HCT116 (cell line): ENCODE results near the gene RNF111. TPM values are rescaled to one million over a fixed set of nuclear protein-coding genes. Genes with fewer than 3 reads are reported as not detected.

ENCODE experiments used
- ATAC-seq: fragments of 200-7000 bp; cut with Tn5 transposase; 2 replicates; pipeline ENCODE4 v1.9.1; 2020; ENCODE audit warnings: mild to moderate bottlenecking, moderate library complexity
- BruUV-seq: library from RNA; stranded (reverse); fragments of 400-500 nt; replicated peaks from 2 replicates; lab custom pipeline; 2021; lab: Mats Ljungman, UMichigan
- CTCF ChIA-PET: fragments of 300-600 bp; sonication (Branson Sonifier 250); formaldehyde crosslinking; loops from one replicate; lab custom pipeline; 2021; ENCODE audit warnings: antibody characterized with exemption; lab: Charles Lee
- POLR2A ChIA-PET: fragments of 300-600, 350-600 bp; sonication (Branson Sonifier 250); formaldehyde crosslinking; loops from one replicate; lab custom pipeline; 2021; ENCODE audit warnings: antibody characterized with exemption; lab: Charles Lee
- RAD21 ChIA-PET, 2 experiments: fragments of 300-600 bp; sonication (Branson Sonifier 250); formaldehyde crosslinking; loops; one replicate each; lab custom pipeline; 2023; ENCODE audit warnings: low total read pairs in 2 of 2; ENCODE audit not compliant: uncharacterized antibody in 2 of 2, unreplicated experiment in 2 of 2, low non-redundant PET in 1 of 2; lab: Charles Lee
- DNase-seq: peaks from one replicate; pipeline ENCODE4 v3.0.0-alpha.2; 2010; ENCODE audit warnings: low read depth, low spot score
- H2AFZ ChIP-seq: fragments of 200-600 bp; shearing (Covaris generic), sonication (generic); 2 replicates; pipeline ENCODE4 v1.6.1; 2017; ENCODE audit warnings: low read depth, mixed run types, mixed read lengths, antibody characterized with exemption, low read length; ENCODE audit not compliant: poor library complexity, severe bottlenecking
- H3K27ac ChIP-seq: 2 replicates; pipeline ENCODE4 v1.5.1; 2012; ENCODE audit warnings: low read depth, low read length
- H3K27me3 ChIP-seq: fragments of 200-600 bp; sonication (generic); 2 replicates; pipeline ENCODE4 v1.6.1; 2016; ENCODE audit warnings: mixed run types, low read length, mixed read lengths; ENCODE audit not compliant: insufficient read depth
- H3K36me3 ChIP-seq, 2 experiments: fragments of 200-500 bp in 1 of 2; fragments of 200-600 bp in 1 of 2; sonication (Bioruptor generic) in 1 of 2; sonication (generic) in 1 of 2; 2 replicates each; pipeline versions ENCODE4 v1.5.1 to v1.6.1; 2014 to 2016; ENCODE audit warnings: low read length in 2 of 2, inconsistent platforms in 1 of 2, mixed read lengths in 1 of 2, mixed run types in 1 of 2; ENCODE audit not compliant: insufficient read depth in 2 of 2, control insufficient read depth in 1 of 2
- H3K4me1 ChIP-seq, 2 experiments: fragments of 200-600 bp in 1 of 2; sonication (generic) in 1 of 2; 2 replicates each; pipeline versions ENCODE4 v1.5.1 to v1.6.1; 2012 to 2017; ENCODE audit warnings: low read length in 2 of 2, inconsistent platforms in 1 of 2, mild to moderate bottlenecking in 1 of 2, mixed read lengths in 1 of 2, mixed run types in 1 of 2, moderate library complexity in 1 of 2; ENCODE audit not compliant: insufficient read depth in 2 of 2, control insufficient read depth in 1 of 2
- H3K4me2 ChIP-seq: fragments of 200-600 bp; sonication (generic); 2 replicates; pipeline ENCODE4 v1.6.1; 2017; ENCODE audit warnings: mixed run types, low read length, mixed read lengths
- H3K4me3 ChIP-seq, 2 experiments: fragments of 200-600 bp in 1 of 2; sonication (generic) in 1 of 2; replicated peaks in 1 of 2; 2 replicates each; pipeline ENCODE4 v1.5.1; 2011 to 2016; ENCODE audit warnings: low read length in 2 of 2, control low read depth in 1 of 2, low read depth in 1 of 2, mild to moderate bottlenecking in 1 of 2, mixed read lengths in 1 of 2, mixed run types in 1 of 2
- H3K79me2 ChIP-seq: fragments of 200-600 bp; sonication (generic); 2 replicates; pipeline ENCODE4 v1.6.1; 2017; ENCODE audit warnings: mild to moderate bottlenecking, mixed run types, low read length, moderate library complexity, mixed read lengths; ENCODE audit not compliant: insufficient read depth
- H3K9ac ChIP-seq: fragments of 200-600 bp; sonication (generic); 2 replicates; pipeline ENCODE4 v1.6.1; 2016; ENCODE audit warnings: low read length, mixed read lengths
- H3K9me2 ChIP-seq: fragments of 200-600 bp; sonication (generic), shearing (Covaris generic); 2 replicates; pipeline ENCODE4 v1.6.1; 2017; ENCODE audit warnings: mixed run types, mild to moderate bottlenecking, moderate library complexity; ENCODE audit not compliant: insufficient read depth
- H3K9me3 ChIP-seq, 2 experiments: fragments of 200-500 bp in 1 of 2; fragments of 200-600 bp in 1 of 2; sonication (Bioruptor generic) in 1 of 2; sonication (generic) in 1 of 2; 2 replicates each; pipeline ENCODE4 v1.6.1; 2014 to 2017; ENCODE audit warnings: low read length in 2 of 2, mixed read lengths in 2 of 2, inconsistent platforms in 1 of 2, low read depth in 1 of 2, mild to moderate bottlenecking in 1 of 2, mixed run types in 1 of 2, moderate library complexity in 1 of 2; ENCODE audit not compliant: control insufficient read depth in 1 of 2, insufficient read depth in 1 of 2
- H4K20me1 ChIP-seq: fragments of 200-600 bp; sonication (generic), shearing (Covaris generic); 2 replicates; pipeline ENCODE4 v1.6.1; 2017; ENCODE audit warnings: mixed run types, mild to moderate bottlenecking, moderate library complexity; ENCODE audit not compliant: insufficient read depth
- CEBPB ChIP-seq: IDR thresholded peaks from 2 replicates; pipeline ENCODE4 v1.6.1; 2012; ENCODE audit warnings: low read depth
- CTCF ChIP-seq, 3 experiments: fragments of 200-600 bp in 1 of 3; sonication (generic) in 1 of 3; IDR thresholded peaks in 2 of 3; conservative IDR thresholded peaks in 1 of 3; 2 replicates each; pipeline ENCODE4 v1.5.1; 2012 to 2017; ENCODE audit warnings: low read depth in 2 of 3, low read length in 2 of 3, antibody characterized with exemption in 1 of 3, borderline replicate concordance in 1 of 3, control low read depth in 1 of 3, mild to moderate bottlenecking in 1 of 3, mixed read lengths in 1 of 3, mixed run types in 1 of 3, moderate library complexity in 1 of 3; ENCODE audit not compliant: insufficient read depth in 1 of 3
- EZH2 ChIP-seq: fragments of 200-600 bp; sonication (generic); IDR thresholded peaks from 2 replicates; pipeline ENCODE4 v1.6.1; 2017; ENCODE audit warnings: antibody characterized with exemption, mixed run types
- RAD21 ChIP-seq: IDR thresholded peaks from 2 replicates; pipeline ENCODE4 v1.6.1; 2012; ENCODE audit warnings: low read depth, mild to moderate bottlenecking
- TCF7L2 ChIP-seq: IDR thresholded peaks from 2 replicates; pipeline ENCODE4 v1.7.0; 2011; ENCODE audit warnings: borderline replicate concordance, inconsistent platforms; ENCODE audit not compliant: insufficient read depth, insufficient read length; ENCODE audit errors: extremely low read depth
- YY1 ChIP-seq: IDR thresholded peaks from 2 replicates; pipeline ENCODE4 v1.6.1; 2011; ENCODE audit warnings: low read length, low read depth, moderate library complexity, mild to moderate bottlenecking; ENCODE audit not compliant: insufficient replicate concordance; ENCODE audit errors: extremely low read depth
- ZFX ChIP-seq: fragments of 450-650 bp; IDR thresholded peaks from 2 replicates; pipeline ENCODE4 v1.6.1; 2017
- intact Hi-C: fragments of 100-400 bp; cut with micrococcal nuclease; formaldehyde crosslinking; loops from 2 replicates; pipeline ENCODE4 v1.10.0; 2022
- total RNA-seq: library from RNA; stranded (reverse); gene quantifications from one replicate; pipeline ENCODE4 v1.2.1, GENCODE V29; 2021; ENCODE audit not compliant: unreplicated experiment
- TF ChIP-seq, protein P1 (sequence below): IDR thresholded peaks from 2 replicates; pipeline ENCODE4 v1.6.1; 2011; ENCODE audit warnings: mild to moderate bottlenecking, low read length, moderate library complexity; ENCODE audit not compliant: insufficient replicate concordance; ENCODE audit errors: extremely low read depth

Gene RNF111
- total RNA-seq, 1 experiment from 2014 or later = 31.5 TPM

GRCh38 chr15:58966698-58967097, 20.8 kb upstream of the RNF111 start (continued):
- TF ChIP-seq EZH2 = no peak
- TF ChIP-seq, protein P1, sequence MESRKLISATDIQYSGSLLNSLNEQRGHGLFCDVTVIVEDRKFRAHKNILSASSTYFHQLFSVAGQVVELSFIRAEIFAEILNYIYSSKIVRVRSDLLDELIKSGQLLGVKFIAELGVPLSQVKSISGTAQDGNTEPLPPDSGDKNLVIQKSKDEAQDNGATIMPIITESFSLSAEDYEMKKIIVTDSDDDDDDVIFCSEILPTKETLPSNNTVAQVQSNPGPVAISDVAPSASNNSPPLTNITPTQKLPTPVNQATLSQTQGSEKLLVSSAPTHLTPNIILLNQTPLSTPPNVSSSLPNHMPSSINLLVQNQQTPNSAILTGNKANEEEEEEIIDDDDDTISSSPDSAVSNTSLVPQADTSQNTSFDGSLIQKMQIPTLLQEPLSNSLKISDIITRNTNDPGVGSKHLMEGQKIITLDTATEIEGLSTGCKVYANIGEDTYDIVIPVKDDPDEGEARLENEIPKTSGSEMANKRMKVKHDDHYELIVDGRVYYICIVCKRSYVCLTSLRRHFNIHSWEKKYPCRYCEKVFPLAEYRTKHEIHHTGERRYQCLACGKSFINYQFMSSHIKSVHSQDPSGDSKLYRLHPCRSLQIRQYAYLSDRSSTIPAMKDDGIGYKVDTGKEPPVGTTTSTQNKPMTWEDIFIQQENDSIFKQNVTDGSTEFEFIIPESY = no peak

DNA sequence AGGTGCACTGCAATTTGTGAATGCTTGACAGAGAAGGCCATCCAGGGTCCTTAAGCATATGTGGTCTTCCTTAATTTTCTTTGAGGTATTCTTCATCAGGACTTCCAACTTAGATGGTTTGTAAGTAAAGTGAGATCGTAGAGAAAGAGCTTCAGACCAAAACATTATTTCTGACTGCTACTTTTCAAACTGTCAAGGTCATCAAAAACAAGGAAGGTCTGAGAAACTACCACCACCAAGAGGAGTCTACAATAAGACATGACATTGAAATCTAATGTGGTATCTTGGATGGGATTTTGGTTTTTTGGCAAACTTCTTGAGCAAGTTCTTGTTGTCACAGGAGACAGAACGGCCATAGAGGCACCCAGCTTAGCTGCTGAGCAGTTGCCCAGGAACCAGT, 20.0 kb upstream of the RNF111 start:
- intact Hi-C loops = no loop called here
- Histone ChIP-seq H3K4me2 (no peak overlapping the region), H3K9ac (no peak overlapping the region), H2AFZ (no peak overlapping the region), H3K27me3 (no peaks in the 10 kb centered on the region), H3K4me1 (no peaks in the 10 kb centered on the region), H3K4me3 (no peak overlapping the region), H3K9me3 (no peaks in the 10 kb centered on the region), H3K9me2 (no peaks in the 10 kb centered on the region), H3K79me2 (no peaks in the 10 kb centered on the region), H3K27ac (no peak overlapping the region), H4K20me1 (no peaks in the 10 kb centered on the region), H3K36me3 (no peaks in the 10 kb centered on the region)
- TF ChIP-seq TCF7L2 = no peak
- TF ChIP-seq CEBPB = no peak
- no peak for TF ChIP-seq CTCF (IDR thresholded peaks at IDR 0.05 in 2 of 3, conservative IDR thresholded peaks at IDR 0.05 in 1 of 3; ENCODE audit: borderline replicate concordance in 1 of 3, insufficient read depth in 1 of 3, low read depth in 2 of 3, low read length in 2 of 3)
- no peak for TF ChIP-seq YY1
- TF ChIP-seq, protein P1 = no peak
- no peak for TF ChIP-seq ZFX
- no peak for TF ChIP-seq EZH2
- no peak for TF ChIP-seq RAD21
- RAD21 ChIA-PET = no interaction called here
- BruUV-seq = no TSS peak
- ATAC-seq (no peak), DNase-seq (no peak)
- POLR2A ChIA-PET = no interaction called here
- CTCF ChIA-PET = interaction anchor here (1.2 kb wide), 1 partner anchor 11 kb away, joined by 4 read pairs; no protein-coding TSS in a partner anchor
